Measurements from ENCODE around the gene ZNRD2. TPM values are rescaled to one million over a fixed set of nuclear protein-coding genes. Genes with fewer than 3 reads are reported as not detected.
"Not testable (repeated sequence)": the region's sequence is repeated elsewhere in the genome, so short reads cannot be mapped to it uniquely, and the experiment has no call there.

ZNRD2 gene, protein sequence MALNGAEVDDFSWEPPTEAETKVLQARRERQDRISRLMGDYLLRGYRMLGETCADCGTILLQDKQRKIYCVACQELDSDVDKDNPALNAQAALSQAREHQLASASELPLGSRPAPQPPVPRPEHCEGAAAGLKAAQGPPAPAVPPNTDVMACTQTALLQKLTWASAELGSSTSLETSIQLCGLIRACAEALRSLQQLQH
- total RNA-seq (2014; rRNA removed; shearing (Covaris generic)), result 46.9 and 57.0 TPM in 2 replicates

DNA sequence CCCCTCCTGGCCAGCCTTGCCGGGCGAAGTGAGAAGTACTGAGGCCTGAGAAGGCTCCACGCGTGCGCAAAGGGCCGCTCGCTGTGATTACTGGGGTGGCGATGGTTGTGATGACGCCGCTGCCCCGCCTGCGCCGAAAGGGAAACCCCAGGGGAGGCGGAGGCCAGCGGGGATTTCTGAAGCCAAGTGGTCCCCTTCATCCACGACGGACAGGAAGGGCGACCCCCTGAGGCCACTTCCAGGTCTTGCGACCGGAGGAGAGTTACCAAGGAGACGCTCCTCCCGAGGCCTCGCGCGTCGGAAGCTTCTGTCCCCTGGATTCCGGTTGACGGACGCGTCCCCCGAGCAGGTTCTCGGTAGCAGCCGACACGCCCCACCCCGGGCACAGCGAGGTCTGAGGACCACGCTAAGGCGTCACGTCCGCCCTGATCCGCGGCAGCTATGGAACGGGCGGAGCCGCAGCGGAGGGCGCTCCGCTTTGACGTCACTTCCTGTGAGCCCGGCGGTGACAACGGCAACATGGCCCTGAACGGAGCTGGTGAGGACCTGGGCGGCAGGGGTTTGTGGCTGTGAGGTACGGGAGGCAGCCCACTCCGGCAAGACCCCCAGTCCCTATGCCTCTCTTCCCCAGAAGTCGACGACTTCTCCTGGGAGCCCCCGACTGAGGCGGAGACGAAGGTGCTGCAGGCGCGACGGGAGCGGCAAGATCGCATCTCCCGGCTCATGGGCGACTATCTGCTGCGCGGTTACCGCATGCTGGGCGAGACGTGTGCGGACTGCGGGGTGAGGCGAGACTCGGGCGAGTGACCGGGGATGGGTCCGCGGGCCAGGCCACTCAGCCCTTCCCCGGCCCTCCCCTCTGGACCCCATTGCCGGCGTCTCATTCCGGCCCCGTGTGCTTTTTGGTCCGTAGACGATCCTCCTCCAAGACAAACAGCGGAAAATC is at the start of gene ZNRD2:
TSS of gene ZNRD2 (plus strand) at position 505 of the 946 bp plus-strand sequence. CDS start at position 520, 15 bp downstream.
- DNase-seq (ENCODE audit: low spot score), result peak; percentile 96

- DNase-seq (ENCODE audit: low spot score), result not testable (repeated sequence)
Observed at GRCh38 chr11:65521777-65522521, 48.3 kb upstream of the ZNRD2 start.

GRCh38 chr11:65522718-65523630 is 47.3 kb upstream of the ZNRD2 start:
- not testable (repeated sequence) for DNase-seq (ENCODE audit: low spot score)

- DNase-seq (ENCODE audit: low spot score), result not testable (repeated sequence)
Observed at GRCh38 chr11:65523631-65523968, 46.7 kb upstream of the ZNRD2 start.

DNA sequence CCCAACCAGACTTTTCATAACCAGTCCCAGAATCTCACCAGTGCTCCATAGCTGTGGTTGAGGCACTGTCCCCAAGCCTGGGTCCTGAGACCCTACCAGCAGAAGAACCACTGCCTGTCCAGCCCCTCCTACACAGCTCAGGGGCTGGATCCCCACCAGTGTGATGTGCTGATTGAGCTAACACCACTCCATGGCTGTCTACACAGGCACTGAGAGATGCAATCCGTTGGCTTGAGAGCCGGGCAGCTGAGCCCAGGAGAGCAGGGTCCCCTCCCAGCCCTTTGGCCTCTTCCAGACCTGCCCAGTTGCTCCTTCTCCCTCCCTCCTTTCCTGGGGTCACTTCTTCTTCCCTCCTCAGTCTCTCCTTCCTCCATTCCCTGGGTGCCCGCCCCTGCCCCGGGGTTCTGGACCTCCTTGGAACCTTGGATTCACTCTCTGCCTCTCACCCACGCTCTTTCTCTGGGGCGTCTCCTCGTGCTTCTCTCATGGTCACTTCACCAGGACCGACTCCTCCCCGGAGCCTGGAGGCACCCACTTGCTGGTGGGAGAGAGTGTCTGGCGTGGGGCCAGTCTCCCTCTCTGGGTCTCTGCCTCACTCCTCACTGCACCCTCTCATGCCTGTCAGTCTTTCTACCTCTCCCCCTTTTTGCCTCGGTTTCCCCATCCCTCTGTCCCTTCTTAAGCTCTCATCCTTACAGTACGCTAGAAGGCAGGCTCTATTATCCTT is 46.1 kb upstream of the ZNRD2 start:
- no peak for DNase-seq (ENCODE audit: low spot score)

DNA sequence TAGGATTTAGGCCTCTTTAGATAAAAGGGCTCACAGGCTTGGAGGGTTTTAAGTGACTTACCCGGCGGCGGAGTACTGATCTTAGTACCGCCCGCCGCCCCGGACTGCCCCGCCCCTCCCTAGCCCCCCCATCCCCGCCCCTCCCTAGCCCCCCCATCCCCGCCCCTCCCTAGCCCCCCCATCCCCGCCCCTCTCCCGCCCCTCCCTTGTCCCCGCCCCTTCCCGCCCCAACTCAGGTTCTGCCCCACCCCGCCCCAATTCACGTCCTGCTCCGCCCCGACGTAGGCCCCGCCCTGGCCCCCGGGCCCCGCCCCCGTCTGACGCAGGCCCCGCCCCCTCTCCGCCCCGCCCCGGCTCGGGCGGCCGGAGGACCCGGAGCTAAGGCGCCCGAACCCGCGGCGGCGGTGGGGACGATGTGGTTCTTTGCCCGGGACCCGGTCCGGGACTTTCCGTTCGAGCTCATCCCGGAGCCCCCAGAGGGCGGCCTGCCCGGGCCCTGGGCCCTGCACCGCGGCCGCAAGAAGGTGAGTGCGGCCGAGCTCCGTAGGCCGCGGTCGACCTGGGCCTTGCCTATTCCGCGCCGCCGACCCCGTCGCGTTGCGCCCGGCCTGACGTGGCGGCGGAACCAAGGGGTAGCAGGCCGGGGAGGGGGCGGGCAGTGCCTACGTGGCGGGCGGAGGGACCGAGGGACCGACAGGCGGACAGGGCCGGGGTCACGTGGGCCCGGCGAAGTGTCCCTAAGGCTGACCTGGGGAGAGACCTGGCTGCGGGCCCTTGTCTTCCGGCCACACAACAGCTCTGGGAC is 45.3 kb upstream of the ZNRD2 start, which contains the start of gene SCYL1:
TSS of gene SCYL1 (plus strand) at position 343 of the 805 bp plus-strand sequence. CDS start at position 414, 71 bp downstream.
- peak; percentile 28 for DNase-seq (ENCODE audit: low spot score)

- DNase-seq (ENCODE audit: low spot score), result no peak
Observed at GRCh38 chr11:65525546-65526480, 44.5 kb upstream of the ZNRD2 start.

- DNase-seq (ENCODE audit: low spot score), result no peak
Observed at GRCh38 chr11:65526744-65527143, 43.5 kb upstream of the ZNRD2 start.

DNA sequence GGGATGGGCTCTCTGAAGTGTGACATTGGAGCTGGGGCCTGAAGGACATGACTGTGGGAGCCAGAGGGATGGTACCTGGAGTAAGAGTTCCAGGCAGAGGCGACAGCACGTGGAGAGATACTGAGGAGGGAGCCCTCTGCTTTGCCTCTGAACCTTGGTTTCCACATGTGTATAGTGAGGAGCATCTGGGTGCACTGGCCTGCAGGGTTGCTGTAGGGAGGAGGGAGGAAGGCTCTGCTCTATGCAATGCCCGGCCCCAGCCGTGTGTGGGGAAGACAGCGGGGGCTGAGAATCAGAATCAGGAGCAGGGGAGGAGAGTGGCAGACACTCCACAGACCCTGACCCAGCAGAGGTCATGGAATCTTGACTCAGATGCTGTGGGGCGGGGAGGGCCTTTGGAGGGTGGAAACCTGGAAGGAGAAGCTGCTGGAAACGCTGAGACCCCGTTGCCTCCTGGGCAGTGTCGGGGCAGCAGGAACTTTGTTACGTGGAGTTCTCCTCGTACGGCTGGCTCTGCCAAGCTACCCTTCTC is 41.4 kb upstream of the ZNRD2 start:
- DNase-seq (ENCODE audit: low spot score), result no peak

DNA sequence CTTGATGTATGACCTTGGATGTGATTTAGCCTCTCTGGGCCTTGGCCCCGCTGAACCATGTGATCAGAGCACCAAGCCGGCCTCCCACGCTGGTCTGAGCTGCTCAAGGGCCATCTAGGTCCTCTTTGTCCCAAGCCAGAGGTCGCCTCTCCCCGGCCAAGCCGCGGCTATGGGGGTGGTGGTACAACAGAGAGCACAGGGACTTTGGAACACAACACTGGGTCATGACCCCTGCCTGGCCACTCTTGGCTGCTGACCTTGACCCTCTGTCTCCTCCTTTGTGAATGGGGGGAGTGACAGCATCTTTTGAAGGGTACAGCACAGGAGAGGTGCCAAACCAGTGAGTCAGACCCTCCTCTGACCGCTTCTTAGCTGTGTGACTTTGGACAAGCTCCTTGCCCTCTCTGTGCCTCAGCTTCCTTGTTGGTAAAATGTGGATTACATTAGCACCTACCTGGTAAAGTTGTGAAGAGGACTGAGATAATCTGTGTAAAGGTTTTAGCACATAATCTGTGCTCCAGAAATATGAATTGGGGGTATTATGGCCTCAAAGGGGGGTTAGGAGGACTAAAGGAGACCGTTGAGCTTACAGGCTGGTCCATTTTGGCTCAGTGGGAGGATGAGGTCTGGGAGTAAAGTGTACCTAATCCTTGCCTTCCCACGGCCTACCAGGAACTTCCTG is 40.7 kb upstream of the ZNRD2 start:
- DNase-seq (ENCODE audit: low spot score), result no peak

DNA sequence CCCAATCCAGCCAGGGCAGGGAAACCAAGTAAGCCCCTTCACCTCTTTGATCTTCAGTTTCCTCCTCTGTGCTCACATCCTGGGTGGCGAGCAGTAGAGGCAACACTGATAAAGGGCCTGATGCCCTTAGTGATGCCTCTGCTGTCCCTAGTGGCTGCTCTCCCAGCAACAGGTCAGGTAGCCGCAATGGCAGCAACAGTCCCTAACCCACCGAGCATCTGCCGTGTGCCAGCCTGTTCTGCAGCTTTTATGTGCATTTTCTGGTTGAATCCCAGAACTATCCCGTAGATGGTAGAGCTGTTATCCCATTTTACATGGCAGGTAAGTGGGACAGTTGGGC is 40.1 kb upstream of the ZNRD2 start:
- no peak for DNase-seq (ENCODE audit: low spot score)

- no peak for DNase-seq (ENCODE audit: low spot score)
Observed at GRCh38 chr11:65532388-65533064, 37.8 kb upstream of the ZNRD2 start.

DNA sequence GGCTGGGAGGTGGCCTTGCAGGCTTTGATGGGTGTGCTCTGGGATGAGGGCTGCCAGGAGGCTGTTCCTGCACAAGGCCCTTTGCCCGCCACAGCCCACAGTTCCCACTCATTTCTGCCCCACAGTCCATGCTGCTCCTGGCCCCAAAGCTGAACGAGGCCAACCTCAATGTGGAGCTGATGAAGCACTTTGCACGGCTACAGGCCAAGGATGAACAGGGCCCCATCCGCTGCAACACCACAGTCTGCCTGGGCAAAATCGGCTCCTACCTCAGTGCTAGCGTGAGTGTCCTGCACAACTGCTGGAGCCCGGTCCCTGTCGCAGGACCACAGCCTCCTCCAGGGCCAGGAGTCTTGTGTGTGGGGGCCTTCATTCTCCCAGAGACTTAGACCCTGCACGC is 35.2 kb upstream of the ZNRD2 start:
- DNase-seq (ENCODE audit: low spot score), result no peak

DNA sequence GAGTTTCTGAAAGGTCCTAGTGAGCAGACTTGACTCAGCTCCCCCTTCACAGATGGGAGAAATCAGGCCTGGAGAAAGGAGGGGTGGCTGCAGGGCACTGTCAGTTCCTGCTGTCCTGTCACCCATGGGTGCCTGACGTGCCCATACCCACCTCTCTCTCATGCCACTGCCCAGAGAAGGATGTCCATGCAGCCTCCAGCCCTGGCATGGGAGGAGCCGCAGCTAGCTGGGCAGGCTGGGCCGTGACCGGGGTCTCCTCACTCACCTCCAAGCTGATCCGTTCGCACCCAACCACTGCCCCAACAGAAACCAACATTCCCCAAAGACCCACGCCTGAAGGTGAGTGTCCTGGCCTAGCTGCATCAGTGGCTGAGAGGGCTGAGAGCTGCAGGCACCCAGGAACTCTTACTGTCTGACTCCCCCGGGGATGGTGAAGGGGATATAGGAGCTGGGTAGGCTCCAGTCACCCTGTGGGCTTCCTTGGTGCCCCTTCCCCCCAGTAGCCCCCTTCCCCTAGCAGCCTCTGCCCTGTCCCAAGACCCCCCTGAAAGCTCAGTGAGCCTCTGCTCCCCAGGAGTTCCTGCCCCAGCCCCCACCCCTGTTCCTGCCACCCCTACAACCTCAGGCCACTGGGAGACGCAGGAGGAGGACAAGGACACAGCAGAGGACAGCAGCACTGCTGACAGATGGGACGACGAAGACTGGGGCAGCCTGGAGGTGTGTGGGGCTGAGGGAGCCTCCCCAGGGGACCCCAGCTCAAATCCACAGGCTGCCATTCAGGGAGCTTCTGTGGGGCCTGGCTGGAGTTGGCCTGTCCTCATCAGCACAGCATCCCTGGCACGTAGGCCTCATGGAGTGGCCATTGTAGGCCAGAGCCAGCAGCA is 33.6 kb upstream of the ZNRD2 start:
- DNase-seq (ENCODE audit: low spot score), result no peak

- DNase-seq (ENCODE audit: low spot score), result no peak
Observed at GRCh38 chr11:65537296-65537597, 33.0 kb upstream of the ZNRD2 start.

DNA sequence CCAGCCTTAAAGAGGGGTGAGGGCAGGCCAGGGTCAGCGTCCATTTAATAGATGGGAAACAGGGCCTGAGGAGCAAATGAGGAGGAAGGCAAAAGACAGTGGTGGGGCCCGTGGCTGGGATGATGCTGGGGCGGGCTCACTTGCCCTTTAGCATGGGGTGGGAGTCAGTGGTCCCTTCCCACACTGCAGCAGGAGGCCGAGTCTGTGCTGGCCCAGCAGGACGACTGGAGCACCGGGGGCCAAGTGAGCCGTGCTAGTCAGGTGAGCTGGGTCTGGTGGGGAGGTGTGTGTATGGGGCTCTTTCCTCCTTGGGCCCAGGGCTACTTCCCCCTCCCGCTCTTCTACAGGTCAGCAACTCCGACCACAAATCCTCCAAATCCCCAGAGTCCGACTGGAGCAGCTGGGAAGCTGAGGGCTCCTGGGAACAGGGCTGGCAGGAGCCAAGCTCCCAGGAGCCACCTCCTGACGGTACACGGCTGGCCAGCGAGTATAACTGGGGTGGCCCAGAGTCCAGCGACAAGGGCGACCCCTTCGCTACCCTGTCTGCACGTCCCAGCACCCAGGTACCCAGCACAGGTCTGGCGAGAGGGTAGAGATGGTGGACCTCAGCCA is 32.6 kb upstream of the ZNRD2 start:
- DNase-seq (ENCODE audit: low spot score), result no peak

Data from A172 (cell line).